Skin of body (tissue), 2 donors: ENCODE results near the gene KRT14. TPM values are rescaled to one million over a fixed set of nuclear protein-coding genes. Genes with fewer than 3 reads are reported as not detected.
"Not testable (repeated sequence)": the region's sequence is repeated elsewhere in the genome, so short reads cannot be mapped to it uniquely, and the experiment has no call there.

Source experiments
- DNase-seq: peaks from one replicate; lab custom pipeline; 2025; lab: John Stamatoyannopoulos, UW
- total RNA-seq: library from RNA; depleted of rRNA; stranded (reverse); fragments of >200 nt; gene quantifications from one replicate; pipeline ENCODE4 v1.2.3, GENCODE V29; 2014

KRT14 gene
- total RNA-seq, 1 donor from 2014 or later = 763 TPM

GRCh38 chr17:41610061-41610517 is 23.4 kb upstream of the KRT14 start:
- not testable (repeated sequence) for DNase-seq

- DNase-seq = not testable (repeated sequence)
Measured at GRCh38 chr17:41606930-41607329, 20.2 kb upstream of the KRT14 start.

GRCh38 chr17:41602524-41602923 is 15.8 kb upstream of the KRT14 start:
- no peak for DNase-seq

GRCh38 chr17:41600318-41600717 is 13.6 kb upstream of the KRT14 start:
- no peak for DNase-seq

GRCh38 chr17:41599680-41600079 is 13.0 kb upstream of the KRT14 start:
- DNase-seq = no peak

- DNase-seq = no peak
Measured at GRCh38 chr17:41595585-41595984, 8.9 kb upstream of the KRT14 start.

- DNase-seq = no peak
Measured at GRCh38 chr17:41594363-41594915, 7.7 kb upstream of the KRT14 start.

- no peak for DNase-seq
Measured at GRCh38 chr17:41593306-41593981, 6.7 kb upstream of the KRT14 start.

GRCh38 chr17:41592601-41593305 is 6.1 kb upstream of the KRT14 start:
- DNase-seq = no peak

- no peak for DNase-seq
Measured at GRCh38 chr17:41589301-41589700, 2.6 kb upstream of the KRT14 start.

GRCh38 chr17:41588126-41588810 is 1.6 kb upstream of the KRT14 start:
- no peak for DNase-seq

- DNase-seq = no peak
Measured at GRCh38 chr17:41585301-41586056, 1.2 kb downstream of the KRT14 start.

- DNase-seq = not testable (repeated sequence)
Measured at GRCh38 chr17:41584331-41584927, 2.3 kb downstream of the KRT14 start.

GRCh38 chr17:41583137-41584127 is 3.3 kb downstream of the KRT14 start:
- DNase-seq = no peak

- DNase-seq = not testable (repeated sequence)
Measured at GRCh38 chr17:41582061-41582968, 4.4 kb downstream of the KRT14 start.

GRCh38 chr17:41581366-41582060 is 5.2 kb downstream of the KRT14 start:
- no peak for DNase-seq

- DNase-seq = peak; percentile 15
Measured at GRCh38 chr17:41580687-41581365, 5.9 kb downstream of the KRT14 start.
